NCI-H187 (cell line): ENCODE data around the gene MRPS2.
"Not testable (repeated sequence)": the region's sequence is repeated elsewhere in the genome, so short reads cannot be mapped to it uniquely, and the experiment has no call there.

Source experiments
- DNase-seq, 2 experiments: peaks; one replicate each; lab custom pipeline; 2025; lab: John Stamatoyannopoulos, UW

The MRPS2 gene

GRCh38 chr9:135514342-135515082 is 14.0 kb downstream of the MRPS2 start:
- DNase-seq = no peak

GRCh38 chr9:135515083-135515951 is 14.8 kb downstream of the MRPS2 start:
- no peak for DNase-seq

GRCh38 chr9:135516132-135516860 is 15.8 kb downstream of the MRPS2 start:
- no peak for DNase-seq

GRCh38 chr9:135517407-135517822 is 16.9 kb downstream of the MRPS2 start:
- DNase-seq = no peak

DNA sequence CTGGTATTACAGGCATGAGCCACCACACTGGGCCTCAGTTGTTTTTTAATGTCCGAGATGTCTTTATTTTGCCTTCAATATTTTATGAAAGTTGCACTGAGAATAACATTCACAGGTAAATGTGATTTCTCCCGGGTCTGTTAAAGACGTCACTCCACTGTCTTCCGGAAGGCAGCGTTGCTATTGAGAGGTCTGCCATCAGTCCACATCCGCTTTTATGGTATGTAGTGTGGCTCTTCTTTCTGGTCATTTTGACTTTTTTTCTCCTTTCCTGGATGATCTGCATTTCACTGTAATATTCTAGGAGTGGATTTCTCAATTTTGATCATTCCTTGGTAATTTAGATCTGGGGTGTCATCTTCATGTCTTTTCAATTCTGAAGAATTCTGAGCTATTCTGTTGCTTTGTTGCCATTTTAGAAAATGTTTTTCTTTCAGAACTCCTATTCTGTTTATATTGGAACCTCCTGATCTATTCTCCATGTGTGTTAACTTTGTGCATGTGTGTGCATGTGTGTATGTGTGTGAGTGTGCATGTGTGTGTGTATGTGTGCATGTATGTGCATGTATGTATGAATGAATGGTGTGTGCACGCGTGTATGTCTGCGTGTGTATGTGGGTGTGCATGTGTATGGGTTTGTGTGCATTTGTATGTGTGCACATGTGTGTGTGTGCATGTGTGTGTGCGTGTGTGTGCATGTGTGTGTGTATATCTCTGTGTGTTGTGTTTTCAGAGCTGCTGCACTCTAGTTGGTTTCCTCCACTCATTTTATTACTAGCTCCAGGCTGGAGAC is 18.9 kb downstream of the MRPS2 start:
- no peak for DNase-seq

DNA sequence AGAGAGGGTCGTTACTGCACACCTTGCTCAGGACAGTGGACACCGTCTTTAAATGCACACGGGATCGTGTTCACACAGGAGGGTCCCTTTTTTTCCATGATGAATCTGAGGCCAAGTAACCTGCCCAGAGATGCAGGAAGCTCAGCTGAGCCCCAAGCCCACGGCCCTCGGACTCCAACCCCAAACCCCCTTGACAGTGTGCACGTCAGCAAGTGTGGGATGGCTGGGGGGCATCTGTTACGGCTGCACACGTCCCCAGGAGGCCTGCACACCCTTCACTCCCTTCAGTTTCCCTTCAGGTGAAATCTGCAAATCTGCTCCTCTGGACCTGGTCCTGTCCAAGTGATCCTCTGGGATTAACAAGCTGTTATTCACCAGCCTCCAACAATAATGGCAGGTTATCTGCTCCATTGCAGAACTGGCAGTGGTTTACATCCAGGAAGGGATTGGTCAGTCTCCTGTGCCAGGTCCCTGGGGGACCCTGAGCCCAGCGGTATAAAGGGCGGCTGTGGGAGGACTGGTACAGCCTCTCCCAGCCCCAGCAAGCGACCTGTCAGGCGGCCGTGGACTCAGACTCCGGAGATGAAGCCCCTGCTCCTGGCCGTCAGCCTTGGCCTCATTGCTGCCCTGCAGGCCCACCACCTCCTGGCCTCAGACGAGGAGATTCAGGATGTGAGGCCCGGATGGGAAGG is 20.6 kb downstream of the MRPS2 start, which contains the start of gene LCN1:
Gene LCN1 (plus strand): TSS at position 525 of the 692 bp plus-strand sequence. CDS start 58 bp downstream, at position 583.
- no peak for DNase-seq

GRCh38 chr9:135521608-135522095 is 21.2 kb downstream of the MRPS2 start:
- DNase-seq = no peak

DNA sequence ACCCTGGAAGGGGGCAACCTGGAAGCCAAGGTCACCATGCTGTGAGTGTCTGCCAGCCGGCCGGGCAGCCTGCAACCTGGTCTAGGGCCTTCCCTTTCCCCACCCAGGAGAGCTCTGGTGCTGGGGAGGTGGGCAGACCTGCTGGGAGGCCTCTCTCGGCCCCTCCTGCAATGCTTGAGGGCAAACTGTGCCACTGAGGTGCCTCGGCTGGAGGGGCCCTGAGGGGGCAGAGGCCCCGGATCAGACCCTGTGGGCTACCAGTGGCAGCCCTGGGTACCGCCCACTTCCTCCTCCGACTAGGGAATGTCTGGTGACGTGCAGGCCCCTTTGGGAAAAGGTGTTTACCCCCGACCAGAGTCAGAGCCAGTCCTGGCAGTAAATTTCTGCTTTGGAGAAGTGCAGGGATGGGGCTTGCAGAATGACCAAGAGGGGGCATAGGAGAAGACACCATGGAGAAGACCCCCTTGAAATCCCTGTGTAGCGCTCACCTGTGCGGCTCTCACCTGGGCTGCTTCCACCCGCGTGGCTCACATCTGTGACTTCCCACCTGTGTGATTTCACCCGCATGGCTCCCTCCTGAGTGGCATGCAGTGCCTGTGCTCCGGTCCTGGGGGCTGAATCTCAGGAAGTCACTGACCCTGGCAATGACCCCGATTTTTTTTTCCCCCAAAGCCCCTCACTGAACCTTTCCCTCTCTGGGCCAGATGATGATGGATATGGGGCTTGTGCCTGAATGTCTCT is 21.8 kb downstream of the MRPS2 start:
- DNase-seq = no peak

- DNase-seq = no peak
Observed at GRCh38 chr9:135522931-135523330, 22.4 kb downstream of the MRPS2 start.

GRCh38 chr9:135523521-135524129 is 23.1 kb downstream of the MRPS2 start:
- no peak for DNase-seq

- DNase-seq = no peak
Observed at GRCh38 chr9:135524130-135524861, 23.8 kb downstream of the MRPS2 start.

- DNase-seq = no peak
Observed at GRCh38 chr9:135525241-135526088, 25.0 kb downstream of the MRPS2 start.

DNA sequence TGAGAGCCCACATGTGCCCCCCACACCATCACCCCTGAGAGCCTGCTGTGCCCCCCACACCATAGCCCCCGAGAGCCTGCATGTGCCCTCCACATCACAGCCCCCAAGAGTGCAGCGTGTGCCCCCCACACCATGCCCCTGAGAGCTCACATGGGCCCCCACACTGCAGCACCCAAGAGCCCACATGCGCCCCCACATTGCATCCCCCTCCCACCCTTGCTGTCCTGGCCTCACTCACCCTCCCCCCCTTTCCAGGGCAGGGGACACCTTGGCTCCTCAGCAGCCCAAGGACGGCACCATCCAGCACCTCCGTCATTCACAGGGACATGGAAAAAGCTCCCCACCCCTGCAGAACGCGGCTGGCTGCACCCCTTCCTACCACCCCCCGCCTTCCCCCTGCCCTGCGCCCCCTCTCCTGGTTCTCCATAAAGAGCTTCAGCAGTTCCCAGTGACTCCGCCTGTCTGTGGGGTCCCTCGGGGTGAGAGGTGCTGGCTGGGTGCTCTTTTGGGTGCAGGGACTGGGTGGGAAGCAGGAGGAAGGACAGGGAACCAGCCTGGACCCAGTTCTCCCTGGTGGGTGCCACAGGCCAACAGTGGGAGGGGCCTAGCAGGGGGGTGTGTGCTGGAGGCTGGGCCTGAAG is 25.7 kb downstream of the MRPS2 start:
- DNase-seq = no peak

GRCh38 chr9:135526730-135527571 is 26.5 kb downstream of the MRPS2 start:
- DNase-seq = no peak

- DNase-seq = not testable (repeated sequence)
Observed at GRCh38 chr9:135528842-135529435, 28.5 kb downstream of the MRPS2 start.

- DNase-seq = no peak
Observed at GRCh38 chr9:135530146-135530545, 29.7 kb downstream of the MRPS2 start.
